Limb (tissue), 2 donors: ENCODE measurements around the gene RNF166.

Experiments
- DNase-seq, 2 donors: peaks; one replicate each; pipeline ENCODE4 v3.0.0-alpha.2; 2016; ENCODE audit errors: extremely low spot score in 2 of 2

Gene RNF166

GRCh38 chr16:88723911-88724310 lies 17.7 kb upstream of the RNF166 start:
- no peak for DNase-seq

GRCh38 chr16:88723507-88723887 lies 17.3 kb upstream of the RNF166 start:
- DNase-seq = no peak

- DNase-seq = no peak
Measured at GRCh38 chr16:88722784-88723506, 16.7 kb upstream of the RNF166 start.

- no peak for DNase-seq
Measured at GRCh38 chr16:88721815-88722755, 15.9 kb upstream of the RNF166 start.

- DNase-seq = no peak
Measured at GRCh38 chr16:88721236-88721635, 15.0 kb upstream of the RNF166 start.

- no peak for DNase-seq
Measured at GRCh38 chr16:88720396-88720970, 14.3 kb upstream of the RNF166 start.

GRCh38 chr16:88719933-88720296 lies 13.7 kb upstream of the RNF166 start:
- DNase-seq = no peak

GRCh38 chr16:88719267-88719932 lies 13.2 kb upstream of the RNF166 start:
- no peak for DNase-seq

GRCh38 chr16:88718178-88718577 lies 12.0 kb upstream of the RNF166 start:
- no peak for DNase-seq

- no peak for DNase-seq
Measured at GRCh38 chr16:88716601-88717001, 10.4 kb upstream of the RNF166 start.

GRCh38 chr16:88716201-88716600 lies 10.0 kb upstream of the RNF166 start:
- no peak for DNase-seq

- DNase-seq = no peak
Measured at GRCh38 chr16:88715312-88716190, 9.3 kb upstream of the RNF166 start.

GRCh38 chr16:88714420-88715302 lies 8.5 kb upstream of the RNF166 start:
- no peak for DNase-seq

- DNase-seq = no peak
Measured at GRCh38 chr16:88713568-88714419, 7.6 kb upstream of the RNF166 start.

GRCh38 chr16:88713054-88713453 lies 6.8 kb upstream of the RNF166 start:
- no peak for DNase-seq

- no peak for DNase-seq
Measured at GRCh38 chr16:88712362-88712979, 6.3 kb upstream of the RNF166 start.

- no peak for DNase-seq
Measured at GRCh38 chr16:88711750-88712340, 5.6 kb upstream of the RNF166 start.

GRCh38 chr16:88710556-88710955 lies 4.3 kb upstream of the RNF166 start:
- no peak for DNase-seq
